Activated naive CD8-positive, alpha-beta T cell treated with anti-CD3 and anti-CD28 coated beads, Interleukin-2, amount 10 ng/mL, durations not matched to agents 7 days and 5 days (primary cell): ENCODE results near the gene TTC5. TPM values are rescaled to one million over a fixed set of nuclear protein-coding genes. Genes with fewer than 3 reads are reported as not detected.
"Not testable (repeated sequence)": the region's sequence is repeated elsewhere in the genome, so short reads cannot be mapped to it uniquely, and the experiment has no call there.

Source experiments
- ATAC-seq: fragments of 150-1000 bp; cut with Tn5 transposase; one replicate; pipeline ENCODE4 v1.10.0; 2021; ENCODE audit warnings: low read depth, moderate library complexity
- POLR2A ChIA-PET: fragments of 350-600 bp; sonication (Branson Sonifier 250); formaldehyde crosslinking; loops from one replicate; lab custom pipeline; 2021; ENCODE audit warnings: antibody characterized with exemption; lab: Charles Lee
- DNase-seq: peaks from one replicate; pipeline ENCODE4 v3.0.0; 2021
- H3K27ac Mint-ChIP-seq: one replicate; pipeline ENCODE4 v1.8.0; 2022; ENCODE audit warnings: mild to moderate bottlenecking, mixed read lengths
- H3K27me3 Mint-ChIP-seq: one replicate; pipeline ENCODE4 v1.8.0; 2022; ENCODE audit warnings: mild to moderate bottlenecking, moderate library complexity, mixed read lengths
- H3K36me3 Mint-ChIP-seq: one replicate; pipeline ENCODE4 v1.8.0; 2021; ENCODE audit warnings: mild to moderate bottlenecking, mixed read lengths
- H3K4me1 Mint-ChIP-seq: one replicate; pipeline ENCODE4 v1.8.0; 2021; ENCODE audit warnings: mixed read lengths
- H3K4me3 Mint-ChIP-seq: one replicate; pipeline ENCODE4 v1.8.0; 2022; ENCODE audit warnings: mild to moderate bottlenecking, moderate library complexity, mixed read lengths
- H3K9me3 Mint-ChIP-seq: one replicate; pipeline ENCODE4 v1.8.0; 2021; ENCODE audit warnings: mixed read lengths
- total RNA-seq, 2 experiments: library from RNA; stranded (reverse); gene quantifications; one replicate each; pipeline ENCODE4 v1.2.3, GENCODE V29; 2021

TTC5 gene
- total RNA-seq, 2 experiments from 2014 or later, result 21.9 to 22.2 TPM

DNA sequence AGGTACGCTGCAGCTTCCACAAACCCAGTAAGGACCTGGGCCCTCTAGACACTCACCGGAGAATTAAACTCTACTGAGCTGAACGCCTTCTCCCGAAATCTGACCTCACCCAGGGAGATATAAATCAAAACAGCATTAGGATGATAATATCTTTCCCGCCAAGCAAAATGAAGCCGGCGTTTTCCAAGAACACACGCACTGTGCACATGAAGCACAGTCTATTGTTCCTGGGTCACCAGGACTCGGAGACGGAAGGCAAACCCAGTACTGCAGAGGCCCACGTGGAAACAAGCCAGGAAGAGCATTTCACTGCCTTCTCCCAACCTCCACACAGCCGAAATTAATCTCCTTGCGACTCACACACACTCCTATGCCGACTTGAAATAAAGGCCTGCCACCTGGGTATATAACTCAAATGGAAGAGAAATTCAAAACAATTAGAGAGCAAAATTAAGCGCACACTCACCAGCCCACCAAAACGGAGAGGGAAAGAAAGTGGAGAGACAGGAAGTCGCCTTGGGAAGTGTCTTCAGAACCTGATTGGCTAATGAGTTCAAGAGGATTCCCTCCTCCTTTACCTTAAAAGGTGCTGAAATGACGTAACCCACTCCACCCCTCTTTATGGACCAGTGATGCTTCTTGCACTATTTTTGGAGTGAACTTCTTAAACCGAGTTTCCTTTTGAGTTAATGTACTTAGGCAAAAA, 27.2 kb upstream of the TTC5 start, which contains the start of gene CCNB1IP1:
TSS of gene CCNB1IP1 (minus strand) at position 492 of the 706 bp plus-strand sequence. CDS start 16,756 bp downstream, outside the sequence.
- ATAC-seq (peak; percentile 97), DNase-seq (peak; percentile 39)
- Mint-ChIP-seq H3K27ac (peak within 1 kb of the TSS; percentile 87), H3K36me3 (no peaks in the 10 kb centered on the region), H3K27me3 (no peaks in the 10 kb centered on the region), H3K4me1 (peaks cover 32% of the 10 kb centered on the region), H3K9me3 (no peaks in the 10 kb centered on the region), H3K4me3 (peak within 1 kb of the TSS; percentile 99)
- POLR2A ChIA-PET, result interaction anchor here (0.8 to 3.1 kb wide), 4 partner anchors 10 to 281 kb away, joined by 3 to 43 read pairs (median 4); partner anchors contain the start of genes PARP2 and PNP

DNA sequence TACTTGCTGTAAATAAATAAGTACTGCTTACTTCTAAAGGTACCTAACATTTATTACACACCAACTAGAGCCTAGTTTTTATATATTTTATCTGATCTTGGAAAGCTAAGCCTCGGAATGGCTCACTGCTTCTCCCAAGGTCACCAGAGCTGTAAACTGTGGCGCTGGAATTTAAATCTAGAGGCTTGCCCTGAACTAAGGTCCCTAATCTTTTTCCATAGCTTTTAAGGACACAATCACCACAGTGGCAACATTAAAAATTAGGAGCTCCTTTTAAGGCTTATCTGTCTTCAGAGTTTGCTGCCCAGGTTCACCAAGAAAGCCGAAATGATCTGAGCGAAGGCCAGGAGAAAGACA, 26.7 kb upstream of the TTC5 start:
- ATAC-seq (no peak), DNase-seq (no peak)
- Mint-ChIP-seq H3K9me3 (no peaks in the 10 kb centered on the region), H3K27me3 (no peaks in the 10 kb centered on the region), H3K27ac (peak overlapping the region; percentile 87), H3K4me3 (peak overlapping the region; percentile 99), H3K36me3 (peaks cover 2% of the 10 kb centered on the region), H3K4me1 (peaks cover 37% of the 10 kb centered on the region)
- POLR2A ChIA-PET, result interaction anchor here (0.9 to 3.1 kb wide), 2 partner anchors 10 to 137 kb away, joined by 3 to 43 read pairs; partner anchors contain the start of gene PARP2

DNA sequence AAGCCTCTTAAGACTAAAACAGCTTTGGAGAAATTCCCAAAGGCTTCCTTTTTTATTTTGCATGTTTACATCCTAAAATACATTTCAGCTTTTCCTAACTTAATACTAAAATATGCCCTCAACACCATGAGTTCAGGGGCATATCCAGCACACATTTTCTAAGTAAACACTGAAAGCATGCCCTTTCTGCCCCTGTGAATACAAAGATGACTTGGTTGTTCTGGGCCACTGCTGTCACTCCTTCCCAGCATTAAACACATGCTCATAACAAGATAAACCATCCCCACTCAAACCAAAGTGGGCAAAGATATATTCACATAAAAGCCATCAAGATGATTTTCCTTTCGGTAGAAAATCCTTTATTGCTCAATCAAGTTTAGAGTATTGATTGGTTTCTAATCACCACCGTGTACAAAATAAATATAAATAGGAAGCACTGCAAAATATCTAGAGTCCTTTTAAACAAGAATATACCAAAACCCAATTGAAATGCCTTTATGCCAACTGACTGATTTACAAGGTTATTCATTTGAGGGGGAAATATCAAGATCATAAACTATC, 25.4 kb upstream of the TTC5 start:
- Mint-ChIP-seq H3K9me3 (no peaks in the 10 kb centered on the region), H3K4me1 (peaks cover 41% of the 10 kb centered on the region), H3K27ac (no peak overlapping the region), H3K27me3 (no peaks in the 10 kb centered on the region), H3K4me3 (peak overlapping the region; percentile 18), H3K36me3 (peaks cover 3% of the 10 kb centered on the region)
- POLR2A ChIA-PET, result no interaction called here
- no peak for ATAC-seq
- no peak for DNase-seq

DNA sequence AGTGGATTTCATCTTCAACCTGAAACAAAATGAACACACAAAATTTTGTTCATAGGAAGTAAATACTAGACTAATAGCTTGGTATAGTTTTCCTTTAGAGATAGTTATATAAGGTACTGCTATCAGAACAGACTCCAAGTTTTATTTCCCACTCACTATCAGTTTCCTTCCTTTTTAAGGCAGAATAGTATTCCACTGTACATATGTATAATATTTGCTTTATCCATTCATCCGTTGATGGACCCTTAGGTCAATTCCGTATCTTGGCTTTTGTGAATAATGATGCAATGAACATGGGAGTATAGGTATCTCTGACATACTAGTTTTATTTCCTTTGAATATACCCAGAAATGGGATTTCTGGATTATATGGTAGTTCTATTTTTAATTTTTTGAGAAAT, 23.6 kb upstream of the TTC5 start:
- ATAC-seq (no peak), DNase-seq (no peak)
- Mint-ChIP-seq H3K9me3 (no peaks in the 10 kb centered on the region), H3K4me1 (peaks cover 35% of the 10 kb centered on the region), H3K4me3 (no peak overlapping the region), H3K27me3 (no peaks in the 10 kb centered on the region), H3K27ac (no peak overlapping the region), H3K36me3 (peaks cover 7% of the 10 kb centered on the region)
- POLR2A ChIA-PET, result interaction anchor here (1.1 to 3.2 kb wide), 2 partner anchors 14 to 355 kb away, joined by 3 to 32 read pairs; partner anchors contain the start of genes PARP2 and RNASE4

DNA sequence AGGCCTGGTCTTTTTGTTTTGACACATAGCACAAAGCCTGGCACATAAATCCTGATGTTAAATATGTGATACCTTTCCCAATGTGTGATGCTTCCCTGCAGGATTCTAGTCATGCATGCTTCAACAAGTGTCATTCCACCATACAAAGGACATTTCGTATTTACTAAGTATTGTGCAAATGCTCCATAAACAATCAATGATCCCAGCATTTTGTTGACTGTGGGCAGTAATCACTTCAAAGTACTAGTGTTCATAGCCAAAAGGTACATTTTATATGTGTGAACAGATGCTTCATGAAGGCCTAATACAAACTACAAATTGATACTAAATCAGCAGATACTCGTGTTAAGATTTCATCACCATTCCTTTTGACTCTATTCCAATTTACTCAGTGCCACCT, 23.0 kb upstream of the TTC5 start:
- H3K4me3 Mint-ChIP-seq, result no peak overlapping the region
- H3K36me3 Mint-ChIP-seq, result peaks cover 10% of the 10 kb centered on the region
- DNase-seq (no peak), ATAC-seq (no peak)
- H3K27me3 Mint-ChIP-seq, result no peaks in the 10 kb centered on the region
- H3K9me3 Mint-ChIP-seq, result no peaks in the 10 kb centered on the region
- no peak overlapping the region for H3K27ac Mint-ChIP-seq
- peaks cover 35% of the 10 kb centered on the region for H3K4me1 Mint-ChIP-seq
- POLR2A ChIA-PET, result interaction anchor here (1.0 to 3.2 kb wide), 3 partner anchors 14 to 356 kb away, joined by 3 to 32 read pairs (median 3); partner anchors contain the start of genes PARP2 and RNASE4

DNA sequence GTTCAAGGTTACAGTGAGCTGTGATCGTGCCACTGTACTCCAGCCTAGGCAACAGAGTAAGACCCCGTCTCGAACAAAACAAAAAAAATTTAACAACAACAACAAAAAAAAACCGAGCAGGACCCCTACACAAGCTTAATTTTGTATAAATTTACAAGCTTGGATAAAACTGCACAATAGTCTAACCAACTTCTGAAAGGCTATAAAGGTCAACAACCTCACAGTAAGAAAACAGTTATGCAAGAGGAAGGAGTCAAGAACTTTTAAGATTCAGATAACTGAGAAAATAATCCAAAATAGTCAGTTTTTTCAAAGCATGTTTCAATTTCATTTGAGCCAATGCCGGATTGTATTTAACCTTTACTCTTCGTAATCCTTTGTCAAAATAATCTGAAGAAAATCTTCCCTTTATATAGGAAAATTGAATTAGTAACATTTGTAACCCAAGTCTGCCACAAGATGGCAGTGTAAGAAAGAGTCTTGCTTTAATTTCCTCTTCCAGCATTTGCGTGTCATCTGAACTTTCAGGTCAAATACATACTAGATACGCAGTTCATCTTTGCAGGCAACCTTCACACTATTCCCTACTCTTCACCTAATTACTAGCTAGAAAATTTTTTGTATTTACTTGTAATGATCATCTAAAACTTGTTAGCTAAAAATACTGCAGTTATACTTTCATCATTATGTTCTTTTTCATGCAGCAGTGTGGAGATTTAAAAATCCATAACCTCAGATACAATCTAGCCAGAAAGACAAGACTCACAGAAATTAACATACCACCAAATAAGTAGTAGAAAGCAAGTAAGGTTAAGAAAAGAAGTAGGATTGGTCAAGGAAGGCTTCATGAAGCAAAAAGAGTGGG, 21.5 kb upstream of the TTC5 start:
- Mint-ChIP-seq H3K9me3 (no peaks in the 10 kb centered on the region), H3K27me3 (no peaks in the 10 kb centered on the region), H3K36me3 (peaks cover 10% of the 10 kb centered on the region), H3K4me3 (peak overlapping the region; percentile 46), H3K27ac (peak overlapping the region; percentile 54), H3K4me1 (peaks cover 31% of the 10 kb centered on the region)
- POLR2A ChIA-PET, result interaction anchor here (1.0 to 3.2 kb wide), 2 partner anchors 16 to 143 kb away, joined by 3 to 32 read pairs; partner anchors contain the start of gene PARP2
- ATAC-seq (no peak), DNase-seq (no peak)

DNA sequence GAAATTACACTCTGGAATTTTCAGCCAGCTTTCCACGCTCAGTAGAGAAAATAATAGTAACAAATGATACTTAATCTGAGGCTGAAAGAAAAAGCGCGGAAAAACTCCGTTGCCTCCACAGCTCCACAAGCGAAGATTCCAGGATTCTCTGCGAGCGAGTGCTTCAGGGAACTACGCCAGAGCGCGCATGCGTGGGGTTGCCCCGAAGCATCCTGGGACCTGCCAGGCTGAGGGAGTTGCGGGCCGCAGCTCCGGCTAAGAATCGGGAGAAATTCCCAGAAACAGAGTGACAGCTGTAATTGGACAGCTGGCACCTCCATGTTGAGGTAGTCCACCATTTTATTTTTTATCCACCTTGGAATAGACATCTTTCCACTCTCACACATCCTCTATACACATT, 12.0 kb upstream of the TTC5 start:
- ATAC-seq, result no peak
- Mint-ChIP-seq H3K36me3 (peaks cover 17% of the 10 kb centered on the region), H3K9me3 (no peaks in the 10 kb centered on the region), H3K4me1 (no peaks in the 10 kb centered on the region), H3K27ac (no peak overlapping the region), H3K4me3 (no peak overlapping the region), H3K27me3 (no peaks in the 10 kb centered on the region)
- POLR2A ChIA-PET, result no interaction called here
- no peak for DNase-seq

DNA sequence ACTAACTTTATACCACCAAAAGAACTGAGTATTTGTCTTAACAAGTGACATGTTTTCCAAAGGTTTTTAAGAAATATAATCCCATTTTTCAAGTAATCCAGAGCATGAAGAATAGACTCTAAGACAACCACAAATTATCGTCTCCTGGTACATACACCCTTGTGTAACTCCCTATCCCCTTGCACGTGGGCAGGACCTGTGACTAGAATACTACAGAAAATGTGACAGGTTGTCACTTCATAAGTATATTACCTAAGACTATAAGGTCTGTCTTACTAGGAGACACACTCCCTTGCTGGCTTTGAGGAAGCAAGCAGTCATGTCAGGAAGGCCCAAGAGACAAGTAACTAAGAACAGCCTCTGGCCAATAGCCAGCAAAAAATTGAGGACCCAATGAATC, 8.3 kb upstream of the TTC5 start:
- Mint-ChIP-seq H3K9me3 (no peaks in the 10 kb centered on the region), H3K4me3 (no peak overlapping the region), H3K36me3 (peaks cover 22% of the 10 kb centered on the region), H3K27ac (no peak overlapping the region), H3K4me1 (no peaks in the 10 kb centered on the region), H3K27me3 (no peaks in the 10 kb centered on the region)
- ATAC-seq, result no peak
- POLR2A ChIA-PET, result no interaction called here
- no peak for DNase-seq

DNA sequence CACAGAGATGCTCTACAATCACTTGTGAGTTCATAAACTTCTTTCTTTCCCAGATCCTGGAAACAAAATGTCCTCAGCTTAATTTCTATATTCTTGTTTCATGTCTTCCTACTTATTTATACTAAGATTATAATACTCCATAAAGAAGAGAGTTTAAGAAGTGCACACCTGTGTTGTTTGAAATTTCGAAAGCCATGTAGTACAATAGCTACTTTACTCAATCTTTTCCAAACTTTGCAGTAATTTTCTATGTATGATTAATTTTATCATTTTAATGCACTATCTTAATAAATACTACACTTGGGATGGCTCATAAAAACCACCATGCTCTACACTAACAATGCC, 300 bp upstream of the TTC5 start:
- ATAC-seq, result no peak
- peak overlapping the region; percentile 85 for H3K27ac Mint-ChIP-seq
- DNase-seq, result no peak
- no peaks in the 10 kb centered on the region for H3K36me3 Mint-ChIP-seq
- no peaks in the 10 kb centered on the region for H3K9me3 Mint-ChIP-seq
- H3K4me1 Mint-ChIP-seq, result peaks cover 19% of the 10 kb centered on the region
- no peaks in the 10 kb centered on the region for H3K27me3 Mint-ChIP-seq
- POLR2A ChIA-PET, result no interaction called here
- H3K4me3 Mint-ChIP-seq, result peak overlapping the region; percentile 92

DNA sequence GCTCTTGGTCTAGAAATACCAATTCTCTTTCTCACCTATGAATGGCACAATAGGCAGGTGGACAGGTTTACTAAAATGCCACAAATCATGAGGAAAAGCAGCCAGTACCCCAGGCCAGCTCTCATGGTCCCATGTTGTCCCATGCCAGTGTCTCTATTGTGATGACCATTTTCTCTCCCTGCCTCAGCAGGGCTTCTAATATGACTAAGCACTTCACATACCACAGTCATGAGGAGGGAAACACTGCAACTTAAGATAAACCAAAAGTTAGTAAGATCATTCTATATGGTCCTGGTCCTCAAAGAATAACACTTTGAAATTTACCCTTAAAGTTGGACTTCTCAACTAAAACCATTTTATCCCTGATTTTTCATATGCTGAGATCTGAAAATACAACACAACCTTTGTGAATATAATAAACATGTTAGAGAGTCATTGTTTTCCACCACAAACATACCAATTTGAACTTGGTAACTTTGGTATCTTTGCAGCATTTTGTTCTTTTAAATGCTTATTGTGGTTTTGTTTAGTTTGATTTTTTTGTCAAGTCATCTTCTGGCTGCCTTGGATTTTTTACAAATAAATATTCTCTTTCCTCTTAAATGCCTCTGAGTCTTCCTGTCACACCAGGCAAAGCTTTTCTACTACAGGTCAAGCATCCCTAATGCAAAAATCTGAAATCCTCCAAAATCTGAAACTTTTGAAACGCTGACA, 3.6 kb downstream of the TTC5 start:
- H3K4me3 Mint-ChIP-seq, result no peak overlapping the region
- no peak for ATAC-seq
- POLR2A ChIA-PET, result no interaction called here
- H3K4me1 Mint-ChIP-seq, result peaks cover 19% of the 10 kb centered on the region
- no peak overlapping the region for H3K27ac Mint-ChIP-seq
- DNase-seq, result no peak
- H3K36me3 Mint-ChIP-seq, result peaks cover 13% of the 10 kb centered on the region
- no peaks in the 10 kb centered on the region for H3K27me3 Mint-ChIP-seq
- no peaks in the 10 kb centered on the region for H3K9me3 Mint-ChIP-seq

DNA sequence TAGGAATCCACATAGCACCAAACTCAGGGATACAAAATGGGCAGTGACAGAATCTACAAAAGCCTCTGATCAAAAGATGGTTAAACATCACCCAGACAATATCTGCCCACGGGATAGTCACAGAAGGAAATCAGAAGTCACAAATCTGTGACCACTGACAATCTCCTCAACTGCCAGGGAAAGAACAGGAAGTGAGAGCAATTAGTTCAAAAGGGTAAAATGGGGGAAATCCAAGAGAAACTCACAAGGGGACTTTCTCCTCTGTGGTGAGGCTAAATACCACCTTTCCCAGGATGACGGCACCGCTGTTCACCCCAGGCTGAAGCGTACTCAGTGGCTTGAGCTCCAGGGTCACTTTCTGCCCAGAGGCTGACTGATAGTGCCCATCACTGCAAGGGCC, 10.7 kb downstream of the TTC5 start:
- no peak for DNase-seq
- Mint-ChIP-seq H3K27me3 (no peaks in the 10 kb centered on the region), H3K4me1 (peaks cover 2% of the 10 kb centered on the region), H3K4me3 (no peak overlapping the region), H3K36me3 (peaks cover 34% of the 10 kb centered on the region), H3K9me3 (no peaks in the 10 kb centered on the region), H3K27ac (no peak overlapping the region)
- POLR2A ChIA-PET, result no interaction called here
- no peak for ATAC-seq

DNA sequence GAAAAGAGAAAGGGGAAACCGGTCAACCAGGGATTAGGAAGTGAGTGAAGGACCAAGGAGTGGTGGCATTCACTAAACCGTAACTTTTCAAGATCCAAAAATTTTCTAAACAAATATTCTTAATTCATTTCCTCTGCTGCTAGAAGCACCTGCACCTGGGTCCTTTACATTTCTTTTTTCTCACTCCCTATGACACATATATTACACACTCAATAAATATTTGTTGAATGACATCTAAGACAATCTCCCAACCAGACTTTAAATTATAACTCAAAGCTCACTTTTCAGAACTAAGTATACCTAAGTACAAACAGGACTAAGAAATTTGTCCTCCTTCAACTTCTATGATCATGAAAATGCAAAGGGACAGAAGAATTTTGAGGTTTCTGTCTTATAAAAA, 11.1 kb downstream of the TTC5 start:
- Mint-ChIP-seq H3K4me3 (no peak overlapping the region), H3K27ac (no peak overlapping the region), H3K36me3 (peaks cover 35% of the 10 kb centered on the region), H3K9me3 (no peaks in the 10 kb centered on the region), H3K4me1 (peaks cover 2% of the 10 kb centered on the region), H3K27me3 (no peaks in the 10 kb centered on the region)
- DNase-seq (no peak), ATAC-seq (no peak)
- POLR2A ChIA-PET, result no interaction called here

DNA sequence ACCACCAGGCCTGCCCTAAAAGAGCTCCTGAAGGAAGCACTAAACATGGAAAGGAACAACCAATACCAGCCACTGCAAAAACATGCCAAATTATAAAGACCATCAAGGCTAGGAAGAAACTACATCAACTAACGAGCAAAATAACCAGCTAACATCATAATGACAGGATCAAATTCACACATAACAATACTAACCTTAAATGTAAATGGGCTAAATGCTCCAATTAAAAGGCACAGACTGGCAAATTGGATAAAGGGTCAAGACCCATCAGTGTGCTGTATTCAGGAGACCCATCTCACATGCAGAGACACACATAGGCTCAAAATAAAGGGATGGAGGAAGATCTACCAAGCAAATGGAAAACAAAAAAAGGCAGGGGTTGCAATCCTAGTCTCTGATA, 23.8 kb downstream of the TTC5 start:
- H3K4me3 Mint-ChIP-seq, H3K9me3 Mint-ChIP-seq, ATAC-seq, H3K4me1 Mint-ChIP-seq, H3K27me3 Mint-ChIP-seq, POLR2A ChIA-PET, DNase-seq, H3K27ac Mint-ChIP-seq: not testable (repeated sequence)
- peaks cover 68% of the 10 kb centered on the region for H3K36me3 Mint-ChIP-seq
